ENCODE measurements around the gene PPP1R13B.

Gene PPP1R13B

DNA sequence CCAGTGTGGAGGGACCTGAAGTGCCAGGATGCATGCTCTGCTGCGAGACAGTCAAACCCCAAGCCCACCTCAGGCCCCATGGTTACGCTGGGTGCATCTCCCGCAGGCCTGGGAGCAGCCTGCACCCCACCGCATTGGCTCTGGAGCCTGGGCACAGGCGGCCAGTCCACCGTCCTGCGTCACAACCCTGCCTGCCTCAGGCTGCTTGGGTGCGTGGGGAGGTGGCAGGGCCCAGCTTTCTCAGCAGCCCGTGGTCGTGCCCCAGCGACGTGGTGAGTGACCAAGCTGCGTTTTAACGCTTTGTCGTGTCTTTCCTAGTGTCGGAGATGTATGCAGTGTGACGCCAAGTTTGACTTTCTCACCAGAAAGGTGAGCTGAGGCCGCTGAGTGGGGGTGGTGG is 120.9 kb downstream of the PPP1R13B start:
- Mint-ChIP-seq H3K27me3 (no peaks in the 10 kb centered on the region), H3K4me1 (peaks cover 5% of the 10 kb centered on the region), H3K36me3 (ENCODE audit: low read depth) (peaks cover 4% of the 10 kb centered on the region), H3K9me3 (no peaks in the 10 kb centered on the region), H3K27ac (no peak overlapping the region), H3K4me3 (no peak overlapping the region)
- DNase-seq (no peak), ATAC-seq (no peak)

- H3K36me3 Mint-ChIP-seq (ENCODE audit: low read depth), result peaks cover 4% of the 10 kb centered on the region
- no peak overlapping the region for H3K4me3 Mint-ChIP-seq
- no peaks in the 10 kb centered on the region for H3K27me3 Mint-ChIP-seq
- H3K27ac Mint-ChIP-seq, result no peak overlapping the region
- DNase-seq (no peak), ATAC-seq (no peak)
- no peaks in the 10 kb centered on the region for H3K9me3 Mint-ChIP-seq
- H3K4me1 Mint-ChIP-seq, result peaks cover 6% of the 10 kb centered on the region
These were observed 121.5 kb downstream of the PPP1R13B start for GRCh38 chr14:103725739-103726395.

DNA sequence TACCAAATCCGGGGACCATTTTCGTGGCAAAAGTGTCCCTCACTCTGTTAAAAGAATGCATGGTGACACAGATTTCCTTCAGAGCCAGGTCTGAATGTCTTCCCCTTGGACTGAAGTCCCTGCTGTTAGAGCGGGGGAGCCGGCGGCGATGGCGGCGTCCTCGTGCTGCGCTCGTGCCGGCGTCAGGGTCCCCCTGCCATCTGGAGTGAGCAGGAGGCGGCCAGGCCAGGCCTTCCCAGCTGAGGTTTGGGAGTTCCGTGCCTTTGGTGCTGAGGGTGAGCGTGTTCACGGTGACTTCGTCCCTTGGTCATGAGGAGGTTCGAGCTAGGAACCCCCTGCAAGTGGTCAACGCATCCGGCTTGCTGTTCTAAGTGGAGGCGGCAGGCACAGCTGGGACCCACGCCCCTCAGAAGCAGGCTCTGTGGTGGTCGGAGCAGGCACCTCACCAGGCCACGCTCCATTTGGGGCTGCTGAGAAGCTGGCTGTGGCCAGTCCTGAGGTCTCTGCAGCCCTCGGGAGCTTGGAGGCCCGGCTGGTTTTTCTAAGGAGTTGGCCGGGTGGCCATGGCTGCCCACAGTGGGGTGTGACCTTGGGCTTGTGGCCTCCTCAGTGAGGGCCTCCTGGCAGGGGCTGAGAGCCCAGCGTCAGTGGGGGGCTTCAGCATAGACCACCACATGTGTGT is 122.2 kb downstream of the PPP1R13B start:
- DNase-seq (no peak), ATAC-seq (no peak)
- Mint-ChIP-seq H3K36me3 (ENCODE audit: low read depth) (peaks cover 4% of the 10 kb centered on the region), H3K4me3 (no peak overlapping the region), H3K27ac (no peak overlapping the region), H3K4me1 (peaks cover 6% of the 10 kb centered on the region), H3K9me3 (no peaks in the 10 kb centered on the region), H3K27me3 (no peaks in the 10 kb centered on the region)

DNA sequence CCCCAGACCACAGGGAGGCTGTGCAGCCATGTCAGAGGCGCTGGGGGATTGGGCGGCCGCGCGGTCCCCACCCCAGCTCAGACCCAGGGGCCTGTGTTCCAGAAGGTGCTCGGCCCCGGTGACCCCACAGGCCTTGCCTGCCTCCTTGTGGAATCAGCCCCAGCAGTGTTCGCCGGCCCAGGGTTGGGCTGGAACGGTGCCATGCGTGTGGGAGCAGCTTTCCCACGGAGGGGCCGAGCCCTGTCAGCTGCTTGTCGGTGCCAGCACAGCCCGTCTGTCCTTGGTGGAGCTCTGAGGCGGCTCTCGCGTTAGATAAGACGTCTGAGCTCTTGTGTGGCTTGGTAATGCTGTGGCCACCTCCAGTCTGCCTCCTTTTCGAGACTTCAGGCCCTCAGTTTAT is 123.3 kb downstream of the PPP1R13B start:
- Mint-ChIP-seq H3K27me3 (no peaks in the 10 kb centered on the region), H3K9me3 (no peaks in the 10 kb centered on the region), H3K4me3 (no peak overlapping the region), H3K36me3 (ENCODE audit: low read depth) (peaks cover 4% of the 10 kb centered on the region), H3K4me1 (peaks cover 16% of the 10 kb centered on the region), H3K27ac (no peak overlapping the region)
- DNase-seq (no peak), ATAC-seq (peak; percentile 25)

DNA sequence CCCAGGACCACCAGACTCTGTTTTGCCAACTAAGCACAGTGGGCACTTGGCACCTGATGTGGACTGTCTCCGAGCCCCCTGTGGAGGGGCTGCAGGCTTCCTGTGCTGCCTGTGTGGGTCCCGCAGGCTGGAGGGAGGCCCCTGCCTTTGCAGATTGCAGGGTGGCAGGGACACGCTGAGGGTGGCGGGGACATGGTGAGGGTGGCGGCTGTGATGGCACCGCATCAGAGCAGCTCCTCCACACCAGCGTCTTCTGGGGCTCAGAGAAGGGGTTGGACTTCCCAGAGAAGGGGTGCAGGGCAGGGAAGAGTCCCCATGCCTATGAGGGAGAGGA is 123.7 kb downstream of the PPP1R13B start:
- Mint-ChIP-seq H3K4me1 (peaks cover 19% of the 10 kb centered on the region), H3K36me3 (ENCODE audit: low read depth) (peaks cover 1% of the 10 kb centered on the region)
- peak; percentile 8 for ATAC-seq

DNA sequence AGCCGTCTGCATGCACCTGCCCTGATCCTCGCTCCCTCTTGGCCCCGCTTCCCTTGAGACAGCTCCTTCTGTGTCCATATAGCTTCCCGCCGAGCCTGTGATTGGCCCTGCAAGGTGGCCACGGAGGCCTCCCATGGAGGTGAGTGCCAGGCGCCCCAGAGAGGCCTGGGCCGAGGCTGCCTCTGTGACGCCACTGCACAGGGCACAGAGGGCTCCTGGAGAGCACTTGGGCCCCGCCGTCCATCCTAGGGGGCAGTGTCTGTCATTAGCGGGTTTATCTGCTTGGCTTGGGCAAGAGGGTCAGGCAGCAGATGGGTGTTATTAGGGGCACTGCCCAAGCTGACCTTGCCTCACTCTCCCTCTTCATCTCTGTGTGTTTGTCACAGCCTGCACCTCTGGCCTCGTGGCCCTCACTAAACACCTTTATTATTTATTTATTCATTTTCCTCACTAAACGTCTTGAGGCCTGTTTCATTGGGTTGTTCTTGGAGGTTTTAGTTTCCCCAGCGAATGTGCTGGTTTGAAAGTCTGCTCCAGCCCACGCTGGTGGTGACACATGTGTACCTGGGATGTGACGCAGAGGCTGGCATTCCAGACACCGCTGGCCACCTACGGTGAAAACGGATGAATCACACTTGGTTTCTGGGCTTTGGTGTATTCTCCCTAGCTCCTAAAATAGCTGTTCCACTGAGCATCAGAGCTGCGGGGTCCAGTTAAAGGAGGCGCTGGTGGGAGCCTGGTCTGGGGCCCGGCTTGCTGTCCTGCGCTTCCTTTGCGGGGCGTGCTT is 125.8 kb downstream of the PPP1R13B start:
- Mint-ChIP-seq H3K4me1 (peaks cover 31% of the 10 kb centered on the region), H3K27ac (no peak overlapping the region), H3K9me3 (no peaks in the 10 kb centered on the region), H3K4me3 (no peak overlapping the region), H3K27me3 (no peaks in the 10 kb centered on the region), H3K36me3 (ENCODE audit: low read depth) (no peaks in the 10 kb centered on the region)
- DNase-seq (peak; percentile 22), ATAC-seq (peak; percentile 22)

More for the DNA sequence above, 123.7 kb downstream of the PPP1R13B start:
- Mint-ChIP-seq H3K4me3 (no peak overlapping the region), H3K27ac (no peak overlapping the region), H3K9me3 (no peaks in the 10 kb centered on the region), H3K27me3 (no peaks in the 10 kb centered on the region)
- DNase-seq, result no peak

DNA sequence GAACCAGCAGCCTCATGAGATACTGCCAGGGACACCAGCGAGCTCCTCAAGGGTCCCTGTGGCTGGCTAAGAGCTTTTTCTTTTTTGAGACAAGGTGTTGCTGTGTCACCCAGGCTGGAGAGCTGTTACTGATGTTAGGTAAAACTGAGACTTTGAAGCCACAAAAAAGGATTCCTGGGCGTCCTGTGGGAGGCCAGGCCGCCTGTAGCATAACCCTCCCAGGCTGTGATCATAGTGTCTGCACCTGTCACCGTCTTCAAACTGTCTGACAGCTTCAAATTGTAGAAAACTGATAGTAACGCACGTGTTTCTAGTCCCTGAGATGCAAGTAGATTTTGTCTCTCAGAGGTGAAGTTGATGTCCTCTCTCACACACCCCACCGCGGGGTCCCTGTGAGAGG is 127.6 kb downstream of the PPP1R13B start:
- Mint-ChIP-seq H3K27ac (no peak overlapping the region), H3K4me3 (no peak overlapping the region), H3K9me3 (no peaks in the 10 kb centered on the region), H3K36me3 (ENCODE audit: low read depth) (peaks cover 3% of the 10 kb centered on the region), H3K4me1 (peaks cover 34% of the 10 kb centered on the region), H3K27me3 (peaks cover 2% of the 10 kb centered on the region)
- DNase-seq (no peak), ATAC-seq (no peak)

DNA sequence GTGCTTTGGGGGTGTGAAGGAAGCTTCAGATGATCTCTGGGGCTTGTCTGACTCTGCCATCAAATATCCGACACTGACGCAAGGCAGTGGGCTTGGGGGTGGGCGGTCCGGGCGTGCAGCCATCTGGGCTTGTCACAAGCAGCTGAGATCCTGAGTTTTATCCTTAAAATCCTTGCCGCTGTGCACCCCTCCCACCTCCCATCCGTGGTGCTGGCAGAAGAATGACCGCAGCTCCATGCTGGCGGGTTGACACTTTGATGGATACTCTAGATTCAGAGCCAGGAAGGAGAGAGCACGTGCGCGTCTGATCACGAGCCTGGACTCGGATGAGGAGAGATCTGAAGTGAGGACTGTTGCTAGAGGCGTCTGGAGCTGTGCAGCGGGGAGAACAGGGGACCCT is 128.8 kb downstream of the PPP1R13B start:
- DNase-seq (no peak), ATAC-seq (no peak)
- H3K4me3 Mint-ChIP-seq, result no peak overlapping the region
- peaks cover 9% of the 10 kb centered on the region for H3K36me3 Mint-ChIP-seq (ENCODE audit: low read depth)
- H3K4me1 Mint-ChIP-seq, result peaks cover 43% of the 10 kb centered on the region
- H3K9me3 Mint-ChIP-seq, result no peaks in the 10 kb centered on the region
- peaks cover 2% of the 10 kb centered on the region for H3K27me3 Mint-ChIP-seq
- H3K27ac Mint-ChIP-seq, result no peak overlapping the region

DNA sequence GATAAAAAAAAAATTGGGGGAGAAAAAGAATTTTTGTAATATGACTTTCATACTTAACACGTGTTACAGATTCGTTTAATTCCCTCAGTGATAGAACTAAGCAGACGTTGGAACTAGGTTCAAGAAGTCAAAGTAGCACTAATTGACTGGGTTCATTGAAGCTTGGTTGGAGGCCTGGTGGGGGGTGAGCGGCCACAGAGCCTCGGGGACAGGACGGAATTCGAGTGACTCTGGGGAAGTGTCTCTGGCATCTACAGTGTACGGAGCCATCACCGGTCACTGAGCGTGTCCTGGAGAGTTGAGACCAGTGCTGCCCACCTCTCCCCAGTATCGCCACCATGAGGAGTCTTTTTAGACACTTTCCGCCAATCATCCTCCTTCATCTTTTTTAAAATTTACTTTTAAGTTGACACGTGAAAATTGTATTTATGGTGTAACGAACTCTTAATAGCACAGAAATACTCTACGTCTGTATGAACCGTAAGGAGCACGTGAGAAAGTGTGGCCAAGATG is 130.4 kb downstream of the PPP1R13B start:
- Mint-ChIP-seq H3K27me3 (peaks cover 2% of the 10 kb centered on the region), H3K9me3 (no peaks in the 10 kb centered on the region), H3K4me1 (peaks cover 50% of the 10 kb centered on the region), H3K27ac (no peak overlapping the region), H3K36me3 (ENCODE audit: low read depth) (peaks cover 16% of the 10 kb centered on the region), H3K4me3 (peak overlapping the region; percentile 86)
- no peak for ATAC-seq
- DNase-seq, result no peak

DNA sequence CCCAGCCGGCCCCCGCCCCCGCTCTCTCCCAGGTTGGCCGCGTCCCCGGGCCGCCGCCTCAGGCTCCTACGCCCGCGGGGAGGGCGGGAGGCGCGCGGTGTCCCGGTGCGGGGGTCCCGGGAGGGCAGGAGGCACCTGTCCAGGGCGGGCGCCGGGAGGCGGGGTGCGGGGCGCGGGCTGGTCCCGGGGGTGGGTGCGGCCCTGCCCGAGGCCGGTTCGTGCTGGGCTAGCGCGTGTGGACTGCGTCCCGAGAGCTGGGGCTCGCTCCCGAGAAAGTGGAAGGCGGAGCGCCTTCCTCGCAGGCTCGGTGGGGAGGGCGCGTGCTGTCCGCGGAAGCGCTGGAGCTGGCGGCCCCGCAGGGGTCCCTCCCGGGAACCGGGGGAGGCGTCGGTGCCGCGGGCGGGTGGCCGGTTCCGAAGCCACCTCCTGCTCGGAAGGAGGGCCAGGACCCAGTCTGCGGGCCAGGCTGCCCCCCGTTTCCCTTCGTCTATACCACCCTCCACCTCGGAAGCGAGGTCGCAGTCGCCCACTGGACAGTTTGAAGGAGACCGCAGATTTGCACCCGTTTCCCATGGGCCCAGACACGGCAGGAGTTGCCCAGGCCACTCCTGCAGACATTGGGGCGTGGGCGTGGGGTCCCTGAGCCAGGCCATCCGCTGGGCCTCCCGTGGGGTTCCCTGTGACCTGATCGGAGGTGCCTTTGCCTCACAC is 131.1 kb downstream of the PPP1R13B start:
- Mint-ChIP-seq H3K36me3 (ENCODE audit: low read depth) (peaks cover 17% of the 10 kb centered on the region), H3K9me3 (no peaks in the 10 kb centered on the region), H3K4me1 (peaks cover 45% of the 10 kb centered on the region), H3K27me3 (peaks cover 2% of the 10 kb centered on the region), H3K4me3 (peak overlapping the region; percentile 86), H3K27ac (no peak overlapping the region)
- DNase-seq (peak; percentile 18), ATAC-seq (no peak)

DNA sequence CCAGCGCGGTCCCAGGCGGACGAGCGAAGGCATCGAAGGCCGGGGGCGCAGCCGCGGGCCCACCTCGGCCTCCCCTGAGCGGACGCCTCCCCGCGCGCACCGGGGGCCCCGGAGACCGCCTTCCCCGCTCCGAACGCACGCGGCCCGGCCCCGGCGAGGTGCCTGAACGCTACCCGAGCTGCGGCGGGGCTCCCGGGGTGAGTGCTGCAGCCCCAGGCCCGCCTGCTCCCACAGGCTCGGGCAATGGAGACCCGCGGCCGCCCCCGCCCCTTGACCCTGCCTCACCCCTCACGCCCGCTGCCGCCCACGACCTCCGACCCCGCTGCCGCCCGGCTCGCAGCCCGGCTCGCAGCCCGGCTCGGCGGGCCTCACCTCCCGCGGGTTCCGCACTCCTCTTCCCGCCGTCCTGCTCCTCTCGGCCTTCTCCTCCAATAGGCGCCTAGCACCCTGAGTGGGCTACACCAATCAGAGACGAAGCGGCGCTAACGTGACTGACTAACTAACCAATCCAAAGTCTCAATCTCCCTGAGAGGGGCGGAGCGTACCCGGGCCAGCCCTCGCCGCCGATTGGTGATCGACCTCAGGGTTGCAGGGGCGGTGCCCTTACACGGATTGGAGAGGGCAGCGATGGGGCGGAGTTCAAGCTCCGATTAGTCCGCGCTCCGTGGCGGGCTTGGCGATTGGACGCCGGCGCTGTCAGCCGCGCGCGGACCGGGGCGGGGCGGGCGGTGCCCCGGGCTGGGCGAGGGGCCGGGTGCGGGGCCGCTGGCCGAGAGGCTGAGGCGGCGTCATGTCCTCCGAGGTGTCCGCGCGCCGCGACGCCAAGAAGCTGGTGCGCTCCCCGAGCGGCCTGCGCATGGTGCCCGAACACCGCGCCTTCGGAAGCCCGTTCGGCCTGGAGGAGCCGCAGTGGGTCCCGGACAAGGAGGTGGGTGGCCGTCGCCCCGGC is 132.0 kb downstream of the PPP1R13B start, which contains the start of the genes XRCC3 and ZFYVE21:
TSS of gene XRCC3 (minus strand) at position 400 of the 949 bp plus-strand sequence. CDS start 4,364 bp downstream, outside the sequence.
TSS of gene ZFYVE21 (plus strand) at position 759 of the 949 bp plus-strand sequence. CDS start at position 791, 32 bp downstream.
- peaks cover 21% of the 10 kb centered on the region for H3K36me3 Mint-ChIP-seq (ENCODE audit: low read depth)
- peaks cover 49% of the 10 kb centered on the region for H3K4me1 Mint-ChIP-seq
- peak within 1 kb of the TSS; percentile 86 for H3K4me3 Mint-ChIP-seq
- DNase-seq (peak; percentile 99), ATAC-seq (peak; percentile 96)
- no peaks in the 10 kb centered on the region for H3K9me3 Mint-ChIP-seq
- peaks cover 2% of the 10 kb centered on the region for H3K27me3 Mint-ChIP-seq
- peak within 1 kb of the TSS; percentile 95 for H3K27ac Mint-ChIP-seq

- H3K9me3 Mint-ChIP-seq, result no peaks in the 10 kb centered on the region
- ATAC-seq (no peak), DNase-seq (no peak)
- peaks cover 2% of the 10 kb centered on the region for H3K27me3 Mint-ChIP-seq
- peaks cover 24% of the 10 kb centered on the region for H3K36me3 Mint-ChIP-seq (ENCODE audit: low read depth)
- peaks cover 39% of the 10 kb centered on the region for H3K4me1 Mint-ChIP-seq
- peak overlapping the region; percentile 86 for H3K4me3 Mint-ChIP-seq
- peak overlapping the region; percentile 95 for H3K27ac Mint-ChIP-seq
These were observed 133.2 kb downstream of the PPP1R13B start for GRCh38 chr14:103714063-103714724.
